Parathyroid adenoma (tissue), 2 donors: ENCODE measurements around the gene BRD4.
"Not testable (repeated sequence)": the region's sequence is repeated elsewhere in the genome, so short reads cannot be mapped to it uniquely, and the experiment has no call there.

Experiments used
- H2AFZ ChIP-seq: fragments of 300-600 bp; sonication (generic); one replicate; pipeline ENCODE4 v1.7.0; 2017; ENCODE audit warnings: antibody characterized with exemption, mild to moderate bottlenecking
- H3K27ac ChIP-seq: fragments of 300-600 bp; sonication (generic); one replicate; pipeline ENCODE4 v1.7.0; 2017
- H3K27me3 ChIP-seq: fragments of 300-600 bp; sonication (generic); one replicate; pipeline ENCODE4 v1.7.0; 2017; ENCODE audit warnings: low read length; ENCODE audit not compliant: control insufficient read depth, insufficient read depth
- H3K36me3 ChIP-seq: fragments of 300-600 bp; sonication (generic); one replicate; pipeline ENCODE4 v1.7.0; 2017; ENCODE audit warnings: low read length; ENCODE audit not compliant: control insufficient read depth, insufficient read depth
- H3K4me1 ChIP-seq: fragments of 300-600 bp; sonication (generic); one replicate; pipeline ENCODE4 v1.7.0; 2017; ENCODE audit warnings: control low read depth
- H3K4me2 ChIP-seq: fragments of 300-600 bp; sonication (generic); one replicate; pipeline ENCODE4 v1.7.0; 2017; ENCODE audit warnings: low read length
- H3K4me3 ChIP-seq: fragments of 300-600 bp; sonication (generic); one replicate; pipeline ENCODE4 v1.7.0; 2017; ENCODE audit warnings: low read depth, low read length
- H3K79me2 ChIP-seq: fragments of 300-600 bp; sonication (generic); one replicate; pipeline ENCODE4 v1.7.0; 2017; ENCODE audit warnings: control low read depth
- H3K9ac ChIP-seq: fragments of 300-600 bp; sonication (generic); one replicate; pipeline ENCODE4 v1.7.0; 2017; ENCODE audit warnings: mild to moderate bottlenecking
- H3K9me3 ChIP-seq: fragments of 300-600 bp; sonication (generic); one replicate; pipeline ENCODE4 v1.7.0; 2017; ENCODE audit warnings: low read length; ENCODE audit not compliant: control insufficient read depth
- TF ChIP-seq, protein P1 (sequence below): fragments of 300-600 bp; sonication (generic); IDR thresholded peaks from one replicate; pipeline ENCODE4 v1.7.0; 2017; ENCODE audit warnings: antibody characterized with exemption, mild to moderate bottlenecking
- donor health status: primary hyperparathyroidism.

Gene BRD4

DNA sequence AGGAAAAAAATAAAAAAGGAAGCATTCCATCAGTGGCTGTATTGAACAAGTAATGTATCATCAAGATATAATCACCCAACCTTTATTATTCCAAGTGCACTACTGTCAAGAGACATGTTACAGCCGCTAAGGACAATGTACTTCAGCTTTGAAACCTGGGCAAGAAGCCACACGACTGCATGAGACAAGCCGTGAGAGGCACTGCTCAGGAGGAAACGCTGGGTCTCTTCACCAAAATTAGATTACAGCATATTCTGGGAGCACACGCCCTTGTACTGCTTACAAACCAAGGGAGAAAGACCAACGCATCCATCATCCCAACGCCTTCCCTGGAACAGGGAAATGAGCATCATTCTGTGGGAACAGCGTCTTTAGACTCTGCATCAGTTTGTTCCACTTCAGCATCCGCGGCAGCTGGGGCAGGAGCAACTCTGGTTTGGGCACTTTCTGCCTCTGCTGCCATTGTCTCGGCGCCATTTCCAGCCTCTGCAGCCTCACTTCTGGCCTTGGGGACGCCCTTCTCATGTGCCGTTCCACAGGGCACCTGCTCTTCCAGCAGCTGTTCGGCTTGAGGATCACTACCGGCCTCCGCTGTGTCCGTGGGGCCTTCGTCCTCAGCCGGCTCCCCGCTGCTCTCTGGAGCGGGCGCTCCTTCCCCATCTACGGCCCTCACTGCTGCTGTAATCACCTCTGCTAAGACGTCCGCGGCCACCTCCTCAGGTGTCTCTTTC is 22.4 kb upstream of the BRD4 start:
- no peak overlapping the region for H3K4me2 ChIP-seq
- no peaks in the 10 kb centered on the region for H3K27me3 ChIP-seq
- H3K9ac ChIP-seq, result no peak overlapping the region
- no peaks in the 10 kb centered on the region for H3K36me3 ChIP-seq
- no peaks in the 10 kb centered on the region for H3K9me3 ChIP-seq
- TF ChIP-seq, protein P1, sequence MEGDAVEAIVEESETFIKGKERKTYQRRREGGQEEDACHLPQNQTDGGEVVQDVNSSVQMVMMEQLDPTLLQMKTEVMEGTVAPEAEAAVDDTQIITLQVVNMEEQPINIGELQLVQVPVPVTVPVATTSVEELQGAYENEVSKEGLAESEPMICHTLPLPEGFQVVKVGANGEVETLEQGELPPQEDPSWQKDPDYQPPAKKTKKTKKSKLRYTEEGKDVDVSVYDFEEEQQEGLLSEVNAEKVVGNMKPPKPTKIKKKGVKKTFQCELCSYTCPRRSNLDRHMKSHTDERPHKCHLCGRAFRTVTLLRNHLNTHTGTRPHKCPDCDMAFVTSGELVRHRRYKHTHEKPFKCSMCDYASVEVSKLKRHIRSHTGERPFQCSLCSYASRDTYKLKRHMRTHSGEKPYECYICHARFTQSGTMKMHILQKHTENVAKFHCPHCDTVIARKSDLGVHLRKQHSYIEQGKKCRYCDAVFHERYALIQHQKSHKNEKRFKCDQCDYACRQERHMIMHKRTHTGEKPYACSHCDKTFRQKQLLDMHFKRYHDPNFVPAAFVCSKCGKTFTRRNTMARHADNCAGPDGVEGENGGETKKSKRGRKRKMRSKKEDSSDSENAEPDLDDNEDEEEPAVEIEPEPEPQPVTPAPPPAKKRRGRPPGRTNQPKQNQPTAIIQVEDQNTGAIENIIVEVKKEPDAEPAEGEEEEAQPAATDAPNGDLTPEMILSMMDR, result no peak
- H3K4me1 ChIP-seq, result no peaks in the 10 kb centered on the region
- H3K4me3 ChIP-seq, result no peak overlapping the region
- H3K79me2 ChIP-seq, result peaks cover 2% of the 10 kb centered on the region
- H2AFZ ChIP-seq, result no peak overlapping the region
- no peak overlapping the region for H3K27ac ChIP-seq

DNA sequence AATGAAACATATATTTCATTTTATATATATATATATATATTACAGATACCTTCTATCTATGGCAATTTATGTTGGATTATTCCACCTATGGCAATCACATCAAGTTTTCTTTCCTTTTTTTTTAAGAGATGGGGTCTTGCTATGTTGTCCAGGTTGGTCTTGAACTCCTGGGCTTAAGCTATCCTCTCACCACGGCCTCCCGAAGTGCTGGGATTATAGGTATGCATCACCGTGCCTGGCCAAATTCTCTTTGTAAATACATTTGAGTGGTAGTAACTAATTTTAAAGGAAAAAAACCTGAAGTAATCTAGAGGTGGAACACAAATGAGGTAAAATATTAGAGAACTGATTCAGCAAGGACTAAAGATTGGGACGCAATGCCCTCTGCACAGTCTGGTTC is 21.6 kb upstream of the BRD4 start:
- H3K79me2 ChIP-seq, result peaks cover 2% of the 10 kb centered on the region
- H3K9me3 ChIP-seq, result no peaks in the 10 kb centered on the region
- H3K4me3 ChIP-seq, result no peak overlapping the region
- H3K36me3 ChIP-seq, result no peaks in the 10 kb centered on the region
- no peaks in the 10 kb centered on the region for H3K27me3 ChIP-seq
- H3K4me2 ChIP-seq, result no peak overlapping the region
- no peak overlapping the region for H3K27ac ChIP-seq
- H2AFZ ChIP-seq, result no peak overlapping the region
- no peaks in the 10 kb centered on the region for H3K4me1 ChIP-seq
- no peak overlapping the region for H3K9ac ChIP-seq
- TF ChIP-seq, protein P1, result no peak

DNA sequence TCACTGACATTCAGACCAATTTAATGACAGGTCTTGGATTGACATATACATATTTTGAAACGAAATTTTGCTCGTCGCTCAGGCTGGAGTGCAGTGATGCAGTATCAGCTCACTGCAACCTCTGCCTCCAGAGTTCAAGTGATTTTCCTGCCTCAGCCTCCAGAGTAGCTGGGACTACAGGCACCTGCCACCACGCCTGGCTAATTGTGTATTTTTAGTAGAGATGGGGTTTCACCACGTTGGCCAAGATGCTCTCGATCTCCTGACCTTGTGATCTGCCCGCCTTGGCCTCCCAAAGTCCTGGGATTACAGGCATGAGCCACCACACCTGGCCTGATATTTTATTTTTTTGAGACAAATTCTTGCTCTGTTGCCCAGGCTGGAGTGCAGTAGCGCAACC is 20.2 kb upstream of the BRD4 start:
- not testable (repeated sequence) for H2AFZ ChIP-seq, H3K36me3 ChIP-seq, H3K9me3 ChIP-seq, H3K79me2 ChIP-seq, H3K9ac ChIP-seq, H3K27me3 ChIP-seq, H3K4me2 ChIP-seq, H3K4me1 ChIP-seq, H3K27ac ChIP-seq, H3K4me3 ChIP-seq

DNA sequence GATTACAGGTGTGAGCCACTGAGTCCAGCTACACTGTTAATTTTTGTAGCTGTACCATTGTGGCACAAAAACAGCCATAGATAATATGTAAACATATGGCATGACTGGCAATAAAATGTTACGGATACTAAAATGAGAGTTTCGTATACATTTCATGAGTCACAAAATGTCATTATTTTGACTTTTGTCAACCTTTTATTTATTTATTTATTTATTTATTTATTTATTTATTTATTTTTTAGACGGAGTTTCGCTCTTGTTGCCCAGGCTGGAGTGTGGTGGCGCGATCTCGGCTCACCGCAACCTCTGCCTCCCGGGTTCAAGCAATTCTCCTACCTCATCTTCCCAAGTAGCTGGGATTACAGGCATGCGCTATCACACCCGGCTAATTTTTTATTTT is 9.0 kb upstream of the BRD4 start:
- H3K36me3 ChIP-seq, H3K4me3 ChIP-seq, H3K79me2 ChIP-seq, H3K9ac ChIP-seq, H3K9me3 ChIP-seq, H3K27me3 ChIP-seq, H3K4me1 ChIP-seq, H2AFZ ChIP-seq, H3K4me2 ChIP-seq, H3K27ac ChIP-seq: not testable (repeated sequence)

DNA sequence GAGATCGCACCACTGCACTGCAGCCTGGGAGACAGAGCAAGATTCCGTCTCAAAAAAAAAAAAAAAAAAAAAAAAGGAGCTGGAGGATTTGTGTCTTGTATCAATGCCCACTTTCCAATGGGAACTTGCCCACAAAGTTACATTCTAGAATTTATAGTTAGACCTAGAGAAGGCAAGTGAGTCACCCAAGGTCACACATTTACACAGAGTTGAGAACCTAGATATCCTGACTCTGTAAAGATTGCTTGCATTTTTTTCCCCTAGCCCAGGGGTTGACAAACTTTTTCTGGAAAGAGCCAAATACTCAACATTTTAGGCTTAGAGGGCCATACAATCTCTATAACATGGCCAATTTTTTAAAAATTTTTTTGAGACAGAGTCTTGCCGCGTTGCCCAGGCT is 7.7 kb upstream of the BRD4 start:
- H3K36me3 ChIP-seq, result no peaks in the 10 kb centered on the region
- H2AFZ ChIP-seq, result no peak overlapping the region
- H3K9ac ChIP-seq, result no peak overlapping the region
- TF ChIP-seq, protein P1, result no peak
- H3K4me3 ChIP-seq, result no peak overlapping the region
- H3K27ac ChIP-seq, result no peak overlapping the region
- H3K9me3 ChIP-seq, result no peaks in the 10 kb centered on the region
- H3K79me2 ChIP-seq, result no peaks in the 10 kb centered on the region
- no peaks in the 10 kb centered on the region for H3K27me3 ChIP-seq
- H3K4me1 ChIP-seq, result no peaks in the 10 kb centered on the region
- H3K4me2 ChIP-seq, result no peak overlapping the region

DNA sequence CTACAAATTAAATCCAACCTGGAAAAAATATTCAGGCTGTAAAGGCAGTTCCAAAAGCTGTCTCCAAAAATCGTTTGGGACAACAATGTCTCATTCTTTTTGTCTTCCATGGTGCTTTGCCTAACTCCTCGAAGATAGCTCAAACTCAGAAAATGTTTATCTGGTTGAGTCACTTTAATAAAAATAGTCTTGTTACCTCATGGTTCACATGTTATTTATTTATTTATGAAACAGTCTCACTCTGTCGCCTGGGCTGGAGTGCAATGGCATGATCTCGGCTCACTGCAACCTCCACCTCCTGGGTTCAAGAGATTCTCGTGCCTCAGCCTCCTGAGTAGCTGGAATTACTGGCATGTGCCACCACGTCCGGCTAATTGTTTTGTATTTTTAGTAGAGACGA is 4.9 kb upstream of the BRD4 start:
- Histone ChIP-seq H3K27ac (no peak overlapping the region), H2AFZ (no peak overlapping the region), H3K9ac (no peak overlapping the region), H3K9me3 (no peaks in the 10 kb centered on the region), H3K79me2 (peaks cover 9% of the 10 kb centered on the region), H3K4me2 (no peak overlapping the region), H3K36me3 (no peaks in the 10 kb centered on the region), H3K4me1 (peaks cover 4% of the 10 kb centered on the region), H3K27me3 (no peaks in the 10 kb centered on the region), H3K4me3 (no peak overlapping the region)
- TF ChIP-seq, protein P1, result no peak

DNA sequence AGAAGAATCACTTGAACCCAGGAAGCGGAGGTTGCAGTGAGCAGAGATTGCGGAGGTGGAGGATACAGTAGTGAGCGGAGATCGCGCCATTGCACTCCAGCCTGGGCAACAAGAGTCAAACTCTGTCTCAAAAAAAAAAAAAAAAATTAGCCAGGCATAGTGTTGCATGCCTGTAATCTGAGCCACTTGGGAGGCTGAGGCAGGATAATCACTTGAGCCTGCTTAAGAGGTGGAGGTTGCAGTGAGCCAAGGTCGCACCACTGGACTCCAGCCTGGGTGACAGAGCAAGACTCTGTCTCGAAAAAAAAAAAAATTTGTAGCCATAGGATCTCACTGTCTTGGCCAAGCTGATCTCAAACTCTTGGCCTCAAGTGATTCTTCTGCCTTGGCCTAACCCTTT is 3.7 kb upstream of the BRD4 start:
- H3K4me3 ChIP-seq, H3K4me1 ChIP-seq, H3K4me2 ChIP-seq, H3K9ac ChIP-seq, H2AFZ ChIP-seq, H3K9me3 ChIP-seq, H3K27ac ChIP-seq, H3K27me3 ChIP-seq, H3K36me3 ChIP-seq: not testable (repeated sequence)
- H3K79me2 ChIP-seq, result peaks cover 15% of the 10 kb centered on the region
